GM18499 (cell line): Measurements from ENCODE around the gene PTBP3.
A peak's percentile ranks its signal among the peaks of the same experiment; 100 is the strongest.

Experiments
- ATAC-seq: cut with Tn5 transposase; IDR thresholded peaks from one replicate; pipeline ENCODE4 v1.9.1; 2021; ENCODE audit warnings: moderate number of reproducible peaks; ENCODE audit not compliant: insufficient read depth, unreplicated experiment

Gene PTBP3

GRCh38 chr9:112361601-112362000, 28.2 kb upstream of the PTBP3 start:
- ATAC-seq = no peak

GRCh38 chr9:112360047-112360804, 26.8 kb upstream of the PTBP3 start:
- no peak for ATAC-seq

- ATAC-seq = no peak
Observed at GRCh38 chr9:112355427-112355897, 22.0 kb upstream of the PTBP3 start.

- no peak for ATAC-seq
Observed at GRCh38 chr9:112354081-112354743, 20.8 kb upstream of the PTBP3 start.

- no peak for ATAC-seq
Observed at GRCh38 chr9:112352209-112352608, 18.8 kb upstream of the PTBP3 start.

GRCh38 chr9:112351184-112351583, 17.8 kb upstream of the PTBP3 start:
- ATAC-seq = no peak

- no peak for ATAC-seq
Observed at GRCh38 chr9:112349008-112349333, 15.6 kb upstream of the PTBP3 start.

GRCh38 chr9:112348257-112349007, 15.0 kb upstream of the PTBP3 start:
- no peak for ATAC-seq

GRCh38 chr9:112341730-112342129, 8.3 kb upstream of the PTBP3 start:
- no peak for ATAC-seq

GRCh38 chr9:112339886-112340285, 6.5 kb upstream of the PTBP3 start:
- no peak for ATAC-seq

- ATAC-seq = no peak
Observed at GRCh38 chr9:112338561-112338960, 5.1 kb upstream of the PTBP3 start.

GRCh38 chr9:112337547-112337946, 4.1 kb upstream of the PTBP3 start:
- ATAC-seq = no peak

GRCh38 chr9:112334432-112334841, 1.0 kb upstream of the PTBP3 start:
- ATAC-seq = no peak

GRCh38 chr9:112333639-112334431, 416 bp upstream of the PTBP3 start:
- peak; percentile 35 for ATAC-seq

GRCh38 chr9:112332674-112332976, 794 bp downstream of the PTBP3 start:
- ATAC-seq = no peak

GRCh38 chr9:112332214-112332613, 1.2 kb downstream of the PTBP3 start:
- ATAC-seq = no peak

GRCh38 chr9:112331674-112331952, 1.8 kb downstream of the PTBP3 start:
- ATAC-seq = no peak

GRCh38 chr9:112328545-112328944, 4.9 kb downstream of the PTBP3 start:
- no peak for ATAC-seq

- no peak for ATAC-seq
Observed at GRCh38 chr9:112327718-112328450, 5.5 kb downstream of the PTBP3 start.

GRCh38 chr9:112326194-112326593, 7.2 kb downstream of the PTBP3 start:
- no peak for ATAC-seq
